Activated gamma-delta T cell treated with anti-CD3 and anti-CD28 coated beads, Interleukin-2, amount 50 U/mL, for 16 hours (primary cell): ENCODE results near the gene PTCHD1.

Experiments
- DNase-seq: peaks from one replicate; pipeline ENCODE4 v3.0.0-alpha.2; 2020; ENCODE audit warnings: low read depth

Gene PTCHD1

DNA sequence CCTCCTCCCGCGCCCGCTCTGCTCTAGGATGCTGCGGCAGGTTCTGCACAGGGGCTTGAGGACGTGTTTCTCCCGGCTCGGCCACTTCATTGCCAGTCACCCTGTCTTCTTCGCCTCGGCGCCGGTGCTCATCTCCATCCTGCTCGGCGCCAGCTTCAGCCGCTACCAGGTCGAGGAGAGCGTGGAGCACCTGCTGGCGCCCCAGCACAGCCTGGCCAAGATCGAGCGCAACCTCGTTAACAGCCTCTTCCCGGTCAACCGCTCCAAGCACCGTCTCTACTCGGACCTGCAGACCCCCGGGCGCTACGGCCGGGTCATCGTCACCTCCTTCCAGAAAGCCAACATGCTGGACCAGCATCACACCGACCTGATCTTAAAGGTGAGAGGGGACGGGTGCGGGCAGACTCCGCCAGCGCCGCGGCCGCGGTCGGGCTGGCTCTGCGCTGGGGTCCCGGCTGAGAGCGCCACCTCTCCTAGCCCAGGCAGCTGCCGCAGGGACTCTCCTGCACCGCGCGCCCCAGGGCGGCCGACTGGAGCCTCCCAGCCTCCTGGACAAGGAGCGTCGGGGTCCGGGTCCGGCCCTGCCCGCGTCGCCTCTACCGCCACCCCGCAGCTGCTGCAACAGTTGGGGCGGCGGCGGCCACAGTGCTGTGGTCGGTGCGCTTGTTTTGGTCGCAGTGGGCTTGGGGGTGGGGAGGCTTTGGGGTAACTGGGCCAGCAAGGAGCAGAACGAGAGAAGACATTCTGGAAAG, at the start of gene PTCHD1:
Gene PTCHD1 (plus strand): TSS at position 2 of the 752 bp plus-strand sequence. CDS start 27 bp downstream, at position 29.
- no peak for DNase-seq

DNA sequence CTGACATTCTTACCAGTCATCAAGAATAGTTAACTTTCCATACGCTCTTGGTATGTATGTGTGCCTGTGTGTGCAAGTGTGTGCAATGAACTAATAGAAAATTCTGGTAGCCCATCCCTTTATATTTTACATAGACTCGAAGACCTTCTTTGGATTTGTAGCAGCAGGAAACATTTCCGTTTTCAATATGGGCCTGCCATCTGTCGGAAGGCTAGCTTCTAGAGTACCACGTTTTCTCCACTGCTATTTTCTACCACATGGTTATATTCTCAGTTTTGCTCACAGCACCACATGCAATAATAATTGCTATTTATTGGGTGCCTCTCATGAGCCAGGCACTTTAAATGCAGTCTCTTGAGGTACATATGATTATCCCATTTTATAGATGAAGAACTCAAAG, 47.9 kb upstream of the PTCHD1 start:
- no peak for DNase-seq

DNA sequence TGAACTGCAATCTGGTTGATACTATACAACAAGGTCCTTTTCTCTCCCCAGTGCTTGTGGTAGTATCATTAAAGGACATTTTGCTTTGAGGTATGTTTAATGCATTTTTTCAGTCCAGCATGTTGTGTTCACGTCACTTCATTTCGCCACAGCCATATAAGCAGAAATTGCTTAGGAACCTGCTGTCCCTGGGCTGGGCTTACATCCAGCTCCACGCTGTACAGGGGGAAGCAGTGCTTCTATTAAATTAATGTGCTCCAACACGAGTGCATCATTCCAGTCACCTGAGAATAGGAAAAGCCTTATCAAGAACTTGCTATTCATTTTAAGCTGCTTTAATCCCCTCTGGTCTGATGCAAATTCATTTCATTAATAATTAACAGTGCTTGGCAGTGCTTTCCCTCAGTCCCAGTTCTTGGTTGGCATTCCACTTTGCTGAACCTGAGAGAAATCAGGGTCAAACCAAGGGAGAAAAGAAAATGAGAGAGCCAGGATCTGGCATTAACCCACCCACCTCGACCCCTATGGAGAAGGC, 47.4 kb upstream of the PTCHD1 start:
- DNase-seq, result no peak

- no peak for DNase-seq
These were observed 42.2 kb upstream of the PTCHD1 start for GRCh38 chrX:23292354-23292987.

DNA sequence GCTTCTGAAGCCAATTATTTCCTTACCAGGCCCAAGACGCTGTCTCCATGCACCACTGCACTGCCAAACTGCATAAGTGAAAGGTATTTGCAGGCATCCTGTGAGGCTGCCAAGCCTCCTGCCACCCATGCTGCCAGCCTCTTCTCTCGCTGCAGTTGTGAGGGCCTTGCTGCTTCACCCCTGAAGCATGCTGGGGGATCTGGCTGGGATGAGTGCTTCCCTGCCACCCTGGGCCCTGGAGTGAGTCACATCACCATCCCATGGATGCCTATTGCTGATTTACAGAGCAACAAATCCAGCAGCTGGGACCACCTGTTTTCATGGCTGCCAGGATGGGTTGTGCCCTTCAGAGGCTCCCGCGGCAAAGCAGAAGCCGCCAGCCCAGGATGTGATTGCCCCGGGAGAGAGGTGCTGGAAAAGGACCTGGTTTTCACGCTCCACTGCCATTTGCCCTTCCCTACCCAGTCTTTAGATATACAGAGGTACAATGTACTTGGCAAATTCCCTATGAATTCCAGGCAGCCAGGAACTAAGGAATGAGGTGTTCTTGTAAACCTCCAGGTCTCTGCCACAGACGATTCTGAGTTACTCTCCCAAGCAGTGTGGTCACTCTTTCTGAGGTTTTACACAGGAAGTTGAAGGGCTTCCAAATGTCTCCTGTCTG, 41.5 kb upstream of the PTCHD1 start:
- DNase-seq, result no peak

GRCh38 chrX:23304881-23305280, 29.8 kb upstream of the PTCHD1 start:
- DNase-seq, result no peak

DNA sequence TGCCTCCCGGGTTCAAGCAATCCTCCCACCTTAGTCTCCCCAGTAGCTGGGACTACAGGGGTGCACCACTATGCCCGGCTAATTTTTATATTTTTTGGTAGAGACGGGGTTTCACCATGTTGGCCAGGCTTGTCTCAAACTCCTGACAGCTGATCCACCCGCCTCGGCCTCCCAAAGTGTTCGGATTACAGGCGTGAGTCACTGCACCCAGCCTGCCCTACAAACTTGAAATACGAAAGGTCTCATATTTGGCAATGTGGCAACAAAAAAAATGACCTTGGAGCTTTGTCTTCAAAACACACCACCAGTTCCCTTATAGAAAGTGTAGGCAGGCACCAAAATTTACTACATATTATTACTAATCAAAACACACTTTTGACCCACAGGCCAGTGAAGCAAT, 22.9 kb upstream of the PTCHD1 start:
- no peak for DNase-seq

- DNase-seq, result no peak
These were observed 22.5 kb upstream of the PTCHD1 start for GRCh38 chrX:23312136-23312535.

GRCh38 chrX:23317799-23318724, 16.6 kb upstream of the PTCHD1 start:
- DNase-seq, result no peak

GRCh38 chrX:23327104-23327503, 7.5 kb upstream of the PTCHD1 start:
- no peak for DNase-seq

- no peak for DNase-seq
These were observed 2.9 kb upstream of the PTCHD1 start for GRCh38 chrX:23331701-23332100.

GRCh38 chrX:23332101-23332887, 2.4 kb upstream of the PTCHD1 start:
- DNase-seq, result no peak

DNA sequence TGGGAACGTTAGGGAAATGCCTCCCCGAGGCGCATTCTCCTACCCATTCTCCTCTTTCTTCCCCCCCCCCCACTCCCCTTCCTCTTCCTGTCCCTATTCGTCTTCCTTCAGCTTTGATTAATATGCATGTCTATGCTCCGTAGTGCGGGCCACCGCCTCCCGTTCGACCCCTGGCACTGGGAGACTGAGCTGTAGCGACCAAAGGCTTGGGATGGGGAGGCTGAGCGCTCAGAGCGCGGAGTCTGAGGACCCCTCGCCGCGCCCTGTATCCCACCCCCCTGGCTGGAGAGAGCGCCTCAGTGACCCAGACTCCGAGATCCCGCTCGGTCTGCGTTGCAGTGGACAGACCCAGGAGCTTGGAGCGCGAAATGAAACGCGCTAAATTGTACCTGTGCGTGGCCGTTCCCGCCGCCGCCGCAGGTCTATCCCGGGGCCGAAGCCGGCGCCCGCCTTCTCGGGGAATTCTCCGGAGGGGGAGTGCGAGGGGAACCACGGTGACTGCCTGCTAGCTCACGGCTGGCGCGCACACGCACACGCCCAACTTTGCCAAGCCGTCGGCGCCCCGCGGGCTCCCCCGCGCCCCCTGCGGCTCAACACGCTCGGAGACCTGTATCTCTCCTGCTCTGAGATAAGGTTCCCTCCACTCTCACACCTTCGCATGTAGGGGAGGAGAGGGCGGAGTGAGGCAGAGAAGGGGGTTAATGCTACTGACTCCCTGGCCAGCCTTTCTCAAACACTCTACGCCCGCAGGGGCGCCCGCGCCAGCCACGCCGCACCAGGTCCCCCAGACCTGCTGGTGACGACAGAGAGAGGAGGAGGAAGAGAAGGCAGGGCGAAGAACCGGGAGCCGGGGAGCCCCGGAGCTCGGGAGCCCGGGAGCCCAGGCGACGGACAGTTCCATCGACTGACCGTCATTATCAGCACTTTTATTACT, 1.5 kb upstream of the PTCHD1 start:
- no peak for DNase-seq

- no peak for DNase-seq
These were observed 668 bp upstream of the PTCHD1 start for GRCh38 chrX:23333842-23334520.

GRCh38 chrX:23334521-23334847, 165 bp upstream of the PTCHD1 start:
- no peak for DNase-seq

DNA sequence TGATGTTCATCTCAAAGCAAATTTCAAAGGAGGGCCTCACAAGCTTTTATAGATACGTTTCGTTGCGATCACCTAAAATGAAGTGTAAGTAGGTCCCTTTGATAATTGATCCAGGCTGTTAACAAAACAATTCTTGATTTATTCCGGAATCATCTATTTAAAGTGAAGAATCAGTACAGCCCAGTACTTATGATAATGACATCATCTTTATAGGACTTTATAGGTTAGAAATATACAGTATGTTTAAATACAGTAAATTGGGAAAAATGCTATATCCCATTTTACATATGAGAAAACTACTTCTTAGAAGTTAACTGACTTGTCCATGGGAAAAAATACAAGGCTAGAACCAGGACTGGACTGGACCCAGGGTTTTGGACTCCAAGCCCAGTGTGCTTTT, 3.7 kb downstream of the PTCHD1 start:
- no peak for DNase-seq

- no peak for DNase-seq
These were observed 6.8 kb downstream of the PTCHD1 start for GRCh38 chrX:23341452-23341851.

GRCh38 chrX:23344238-23344903, 9.7 kb downstream of the PTCHD1 start:
- no peak for DNase-seq

DNA sequence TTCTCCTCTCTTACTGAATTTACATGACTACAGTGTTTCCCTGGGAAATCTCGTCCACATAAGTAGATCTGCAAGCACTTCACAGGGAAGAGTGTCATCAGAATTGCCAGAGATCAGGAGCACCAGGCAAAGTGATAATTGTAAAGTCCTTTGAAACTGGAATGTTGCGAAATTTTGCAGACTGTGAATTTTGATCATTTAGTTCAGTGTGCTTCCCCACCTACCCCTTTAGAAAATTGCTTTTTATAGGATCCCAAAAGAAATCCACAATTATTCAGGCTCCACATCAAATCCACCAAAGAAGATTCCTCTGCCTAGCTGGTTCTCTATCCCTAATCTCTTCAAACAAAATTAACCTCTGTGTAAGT, 10.2 kb downstream of the PTCHD1 start:
- DNase-seq, result no peak
